ENCODE measurements around the gene ZNF678. TPM values are rescaled to one million over a fixed set of nuclear protein-coding genes. Genes with fewer than 3 reads are reported as not detected.

The ZNF678 gene
- total and polyA plus RNA-seq, 2 of the 4 experiments (the other 2 are of a cell fraction), result 1.3 to 4.8 TPM

- no peak overlapping the region for H3K4me2 ChIP-seq (ENCODE audit: low read depth, low read length)
- no peaks in the 10 kb centered on the region for H4K20me1 ChIP-seq (ENCODE audit: insufficient read depth, low read length)
- H2AFZ ChIP-seq (replicated peaks; ENCODE audit: low read length, poor library complexity), result no peak overlapping the region
- H3K36me3 ChIP-seq (ENCODE audit: control insufficient read depth, insufficient read depth, low read length), result 0 out of 2 replicates have a peak, but pooled peaks cover 1% of the 10 kb centered on the region
- no peak for ATAC-seq (ENCODE audit: low read depth)
- no peak overlapping the region for H3K18ac ChIP-seq (ENCODE audit: low read depth, low read length)
- intact Hi-C loops (cut with micrococcal nuclease) (no loop called here), dilution Hi-C loops (cut with HindIII; ENCODE audit: low sequenced_read_pairs, unreplicated experiment) (no loop called here), in situ Hi-C loops (cut with MboI; ENCODE audit: low sequenced_read_pairs) (no loop called here)
- no peak overlapping the region for H3K27ac ChIP-seq (ENCODE audit: insufficient read depth, low read length)
- no peak overlapping the region for H3K14ac ChIP-seq (replicated peaks; ENCODE audit: low read depth, low read length)
- ChIA-PET CTCF (no interaction called here), POLR2A (ENCODE audit: unreplicated experiment) (no interaction called here)
- H3K27me3 ChIP-seq (ENCODE audit: control insufficient read depth, insufficient read depth, low read length), result no peaks in the 10 kb centered on the region
- no peak overlapping the region for H2BK15ac ChIP-seq (ENCODE audit: low read depth, low read length)
- no peak overlapping the region for H3K23ac ChIP-seq (ENCODE audit: low read depth, low read length)
- no peak for DNase-seq
- H3K9ac ChIP-seq (ENCODE audit: low read depth, low read length), result no peak overlapping the region
- BruUV-seq (replicated peaks), result no TSS peak
- TF ChIP-seq POLR2A (IDR thresholded peaks at IDR 0.05; ENCODE audit: low read depth, low read length) (no peak), CHD1 (IDR thresholded peaks at IDR 0.05; ENCODE audit: low read depth, low read length) (no peak), SMC3 (IDR thresholded peaks at IDR 0.05; ENCODE audit: low read depth, low read length) (no peak), CTCF (conservative IDR thresholded peaks at IDR 0.05; ENCODE audit: low read depth, low read length) (no peak), RCOR1 (IDR thresholded peaks at IDR 0.05; ENCODE audit: insufficient replicate concordance, low read length) (no peak), FOS (IDR thresholded peaks at IDR 0.05; ENCODE audit: low read depth, low read length) (no peak), RAD21 (IDR thresholded peaks at IDR 0.05; ENCODE audit: low read length) (no peak), NFE2L2 (IDR thresholded peaks at IDR 0.05; ENCODE audit: low read depth, low read length) (no peak), RFX5 (IDR thresholded peaks at IDR 0.05; ENCODE audit: low read depth, low read length) (no peak), CEBPB (IDR thresholded peaks at IDR 0.05; ENCODE audit: low read depth, low read length) (no peak), USF2 (IDR thresholded peaks at IDR 0.05; ENCODE audit: low read depth, low read length) (no peak), MXI1 (IDR thresholded peaks at IDR 0.05; ENCODE audit: borderline replicate concordance, low read depth, low read length) (no peak), ELK1 (IDR thresholded peaks at IDR 0.05; ENCODE audit: borderline replicate concordance, low read depth, low read length) (no peak), BHLHE40 (IDR thresholded peaks at IDR 0.05; ENCODE audit: low read depth, low read length) (no peak)
- no peaks in the 10 kb centered on the region for H3K9me1 ChIP-seq (ENCODE audit: insufficient read depth, low read length)
- H4K8ac ChIP-seq (ENCODE audit: low read depth in 2 of 2, low read length in 2 of 2), result no peak overlapping the region
- H3K56ac ChIP-seq (ENCODE audit: extremely low read depth, insufficient read depth, low read length), result no peak overlapping the region
- H3K79me1 ChIP-seq (ENCODE audit: low read depth in 1 of 2, low read length in 2 of 2), result peaks cover 0 to 12% of the 10 kb centered on the region in 2 experiments; a peak in 1 of 4 replicates
- no CpG with 5 or more reads among the region's 1 CpG for WGBS, 2 experiments (ENCODE audit: extremely low coverage in 2 of 2, insufficient read length in 1 of 2)
- no peak overlapping the region for H3K4me3 ChIP-seq (ENCODE audit: insufficient read depth, low read depth, low read length)
- no peak overlapping the region for H4K91ac ChIP-seq (ENCODE audit: insufficient read depth, low read depth, low read length)
- no peak overlapping the region for H2BK20ac ChIP-seq (ENCODE audit: low read depth, low read length)
- no peak overlapping the region for H2BK5ac ChIP-seq (ENCODE audit: low read depth, low read length, poor library complexity, severe bottlenecking)
- no peaks in the 10 kb centered on the region for H3K4me1 ChIP-seq (ENCODE audit: control insufficient read depth, insufficient read depth, low read length)
- no peak overlapping the region for H4K5ac ChIP-seq (ENCODE audit: low read depth, low read length)
- H2AK5ac ChIP-seq (ENCODE audit: low read depth, low read length), result no peak overlapping the region
- H2AK9ac ChIP-seq (replicated peaks; ENCODE audit: low read depth, low read length, poor library complexity), result no peak overlapping the region
- H3K4ac ChIP-seq (ENCODE audit: low read depth, low read length), result no peak overlapping the region
- H2BK120ac ChIP-seq (ENCODE audit: low read depth, low read length), result no peak overlapping the region
- peaks cover 8% of the 10 kb centered on the region; the same call in 1 of the 2 replicates for H3K9me3 ChIP-seq (ENCODE audit: control insufficient read depth, insufficient read depth, low read length)
These were observed 24.6 kb downstream of the ZNF678 start for GRCh38 chr1:227587968-227588367.
